ENCODE measurements around the gene LIPC. TPM values are rescaled to one million over a fixed set of nuclear protein-coding genes. Genes with fewer than 3 reads are reported as not detected.

The LIPC gene
- polyA plus RNA-seq, 2 of the 4 experiments (the other 2 are of a cell fraction) = 0.13 to 0.30 TPM

DNA sequence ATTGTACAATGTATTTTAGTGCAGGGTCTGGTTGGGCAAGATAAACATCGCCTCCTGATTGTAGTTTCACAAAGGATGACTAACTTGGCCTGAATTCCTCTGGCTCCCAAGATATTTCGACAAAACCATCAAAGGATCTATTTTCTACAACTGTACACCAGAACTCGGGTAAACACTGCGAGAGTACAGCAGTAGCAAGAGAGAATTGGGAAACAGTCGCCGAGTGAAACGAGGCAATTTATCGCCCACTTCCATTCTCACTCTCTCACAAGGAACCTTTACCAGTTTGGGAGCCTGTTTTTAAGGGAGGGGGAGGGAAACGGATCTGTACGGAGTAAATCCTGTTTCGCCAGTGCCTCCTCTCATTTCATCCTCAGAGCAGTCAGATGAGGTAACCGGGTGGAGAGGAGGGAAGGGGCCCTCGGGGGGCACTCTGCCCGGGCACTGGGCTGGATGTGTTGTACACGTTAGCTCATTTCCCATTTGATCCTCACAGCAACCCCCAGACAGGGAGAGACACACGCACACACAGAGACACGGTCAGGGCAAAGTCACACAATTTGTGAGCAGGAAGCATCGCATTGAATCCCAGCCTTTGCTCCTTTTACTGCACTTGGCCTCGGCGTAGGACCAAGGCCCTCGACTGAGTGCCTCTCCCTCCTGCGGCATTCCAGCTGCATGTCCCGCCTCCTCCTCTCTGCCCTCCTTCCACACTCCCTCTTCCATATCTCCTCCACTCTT lies 120.1 kb downstream of the LIPC start:
- ChIA-PET POLR2A (no interaction called here), CTCF (interaction anchor here (1.0 to 1.2 kb wide), 3 partner anchors 9 to 324 kb away, joined by 3 to 4 read pairs (median 3); no protein-coding TSS in a partner anchor)
- H3K4me1 ChIP-seq = peaks cover 41% of the 10 kb centered on the region
- FAIRE-seq = peak; percentile 32
- H3K4me2 ChIP-seq = peak overlapping the region; percentile 33
- no peak overlapping the region for H3K4me3 ChIP-seq
- peak overlapping the region; percentile 54 to 62; a peak in 5 of 6 replicates for H3K27ac ChIP-seq
- no peak for DNase-seq (ENCODE audit: low read depth in 1 of 2, low spot score in 1 of 2)
- H3K9me3 ChIP-seq = no peaks in the 10 kb centered on the region
- WGBS (ENCODE audit: missing lambda C conversion rate) = 89% methylated on average over 23 of the region's 23 CpGs
- ATAC-seq = no peak
- TF ChIP-seq EHMT2 (IDR thresholded peaks at IDR 0.05; ENCODE audit: low read depth) = no peak
- 0 out of 2 replicates have a peak, but pooled peaks have one; percentile 23 for TF ChIP-seq JUNB (IDR thresholded peaks at IDR 0.05)
- peak in 1 of 2 experiments; percentile 25; a peak in 1 of 5 replicates for TF ChIP-seq RAD21 (conservative IDR thresholded peaks at IDR 0.05 in 1 of 2, IDR thresholded peaks at IDR 0.05 in 1 of 2)
- 0 out of 2 replicates have a peak, but pooled peaks have one; percentile 10 for TF ChIP-seq HOXB13 (CRISPR knock-in tag; IDR thresholded peaks at IDR 0.05; ENCODE audit: low read depth)
- TF ChIP-seq, protein P1, sequence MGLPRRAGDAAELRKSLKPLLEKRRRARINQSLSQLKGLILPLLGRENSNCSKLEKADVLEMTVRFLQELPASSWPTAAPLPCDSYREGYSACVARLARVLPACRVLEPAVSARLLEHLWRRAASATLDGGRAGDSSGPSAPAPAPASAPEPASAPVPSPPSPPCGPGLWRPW (IDR thresholded peaks at IDR 0.05) = no peak
- TF ChIP-seq EP300 (IDR thresholded peaks at IDR 0.05) = peak in 1 of 2 experiments; percentile 40; a peak in 1 of 5 replicates
- TF ChIP-seq FOSL2 (IDR thresholded peaks at IDR 0.05) = no peak
- TF ChIP-seq FOSL2 (CRISPR knock-in tag; IDR thresholded peaks at IDR 0.05) = peak; percentile 31; the same call in 1 of the 2 replicates
- no peak for TF ChIP-seq CBX8 (IDR thresholded peaks at IDR 0.05)
- TF ChIP-seq TP53 (CRISPR knock-in tag; IDR thresholded peaks at IDR 0.05) = no peak
- 0 out of 5 replicates have a peak, but pooled peaks of 1 of the 2 experiments have one; percentile 43 for TF ChIP-seq JUN (IDR thresholded peaks at IDR 0.05)
- no peak for TF ChIP-seq GATA3 (IDR thresholded peaks at IDR 0.05; ENCODE audit: borderline replicate concordance)

DNA sequence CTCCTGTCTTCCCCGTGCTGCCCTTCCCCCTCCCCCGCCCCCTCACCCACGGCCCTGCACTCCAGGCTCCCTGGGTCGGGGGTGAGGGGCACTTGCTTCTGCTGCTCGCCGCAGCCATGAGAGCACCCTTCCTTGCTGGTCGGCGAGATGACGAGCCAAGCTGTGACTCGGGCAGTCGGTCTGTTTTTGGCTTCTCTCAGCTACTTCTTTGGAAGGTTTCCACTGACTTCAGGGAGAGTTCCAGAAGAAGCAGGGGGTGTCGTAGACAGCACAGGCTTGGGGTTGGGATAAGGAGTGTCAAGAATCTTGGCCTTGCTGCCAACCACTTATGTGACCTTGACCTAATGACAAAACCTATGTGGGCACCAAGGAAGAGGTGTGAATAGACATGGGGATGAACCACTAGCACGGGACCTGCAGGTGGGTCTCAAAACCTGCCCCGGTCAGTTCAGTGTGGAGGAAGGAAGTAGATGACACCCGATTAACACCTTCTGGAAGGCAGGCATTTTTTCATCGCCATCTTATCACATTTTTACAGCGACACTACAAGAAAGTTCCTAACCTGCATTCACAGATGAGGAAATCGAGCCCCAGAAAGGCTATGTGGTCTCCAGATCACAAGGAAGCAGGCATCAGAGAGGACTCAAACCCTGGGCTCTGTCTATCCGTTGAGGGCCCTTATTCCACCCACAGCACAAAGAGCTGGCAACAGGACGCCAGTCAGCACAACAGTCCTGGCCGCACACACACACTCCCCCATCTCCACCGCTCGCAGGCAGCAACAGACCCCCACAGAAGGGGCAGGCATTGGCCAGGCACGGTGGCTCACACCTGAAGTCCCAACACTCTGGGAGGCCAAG lies 120.9 kb downstream of the LIPC start:
- Histone ChIP-seq H3K4me1 (peaks cover 34% of the 10 kb centered on the region), H3K27ac (peak overlapping the region; percentile 54 to 62; a peak in 4 of 6 replicates), H3K4me3 (no peak overlapping the region), H3K9me3 (no peaks in the 10 kb centered on the region), H3K4me2 (no peak overlapping the region)
- ChIA-PET CTCF (interaction anchor here (1.0 to 1.1 kb wide), 2 partner anchors 33 to 325 kb away, joined by 3 read pairs; no protein-coding TSS in a partner anchor), POLR2A (no interaction called here)
- no peak for ATAC-seq
- 84% methylated on average over 24 of the region's 24 CpGs for WGBS (ENCODE audit: missing lambda C conversion rate)
- no peak for DNase-seq (ENCODE audit: low read depth in 1 of 2, low spot score in 1 of 2)
- no peak for FAIRE-seq
- TF ChIP-seq RCOR1 (IDR thresholded peaks at IDR 0.05; ENCODE audit: low read depth, low read length) (no peak), HOXB13 (CRISPR knock-in tag; IDR thresholded peaks at IDR 0.05; ENCODE audit: low read depth) (no peak), SMC3 (IDR thresholded peaks at IDR 0.05) (no peak), FOSL2 (IDR thresholded peaks at IDR 0.05) (no peak), FOSL2 (CRISPR knock-in tag; IDR thresholded peaks at IDR 0.05) (no peak), RAD21 (conservative IDR thresholded peaks at IDR 0.05 in 1 of 2, IDR thresholded peaks at IDR 0.05 in 1 of 2) (no peak), KDM5A (IDR thresholded peaks at IDR 0.05) (no peak), FOSB (CRISPR knock-in tag; IDR thresholded peaks at IDR 0.05) (no peak), CHD4 (IDR thresholded peaks at IDR 0.05; ENCODE audit: borderline replicate concordance) (no peak), HDAC2 (IDR thresholded peaks at IDR 0.05) (no peak)
- TF ChIP-seq, protein P2, sequence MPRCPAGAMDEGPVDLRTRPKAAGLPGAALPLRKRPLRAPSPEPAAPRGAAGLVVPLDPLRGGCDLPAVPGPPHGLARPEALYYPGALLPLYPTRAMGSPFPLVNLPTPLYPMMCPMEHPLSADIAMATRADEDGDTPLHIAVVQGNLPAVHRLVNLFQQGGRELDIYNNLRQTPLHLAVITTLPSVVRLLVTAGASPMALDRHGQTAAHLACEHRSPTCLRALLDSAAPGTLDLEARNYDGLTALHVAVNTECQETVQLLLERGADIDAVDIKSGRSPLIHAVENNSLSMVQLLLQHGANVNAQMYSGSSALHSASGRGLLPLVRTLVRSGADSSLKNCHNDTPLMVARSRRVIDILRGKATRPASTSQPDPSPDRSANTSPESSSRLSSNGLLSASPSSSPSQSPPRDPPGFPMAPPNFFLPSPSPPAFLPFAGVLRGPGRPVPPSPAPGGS (IDR thresholded peaks at IDR 0.05) = no peak
- TF ChIP-seq, protein P3, sequence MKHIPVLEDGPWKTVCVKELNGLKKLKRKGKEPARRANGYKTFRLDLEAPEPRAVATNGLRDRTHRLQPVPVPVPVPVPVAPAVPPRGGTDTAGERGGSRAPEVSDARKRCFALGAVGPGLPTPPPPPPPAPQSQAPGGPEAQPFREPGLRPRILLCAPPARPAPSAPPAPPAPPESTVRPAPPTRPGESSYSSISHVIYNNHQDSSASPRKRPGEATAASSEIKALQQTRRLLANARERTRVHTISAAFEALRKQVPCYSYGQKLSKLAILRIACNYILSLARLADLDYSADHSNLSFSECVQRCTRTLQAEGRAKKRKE (CRISPR knock-in tag; IDR thresholded peaks at IDR 0.05; ENCODE audit: low read depth) = no peak
